CD14-positive monocyte (primary cell): ENCODE measurements around the gene OR51S1. TPM values are rescaled to one million over a fixed set of nuclear protein-coding genes. Genes with fewer than 3 reads are reported as not detected.

ENCODE experiments used
- DNase-seq, 3 donors: peaks; one replicate each; pipeline ENCODE4 v3.0.0-alpha.2; 2011 to 2022
- H2AFZ ChIP-seq: 2 replicates; pipeline ENCODE4 v1.6.0; 2012; ENCODE audit warnings: mild to moderate bottlenecking, low read depth, low read length, inconsistent platforms; ENCODE audit not compliant: insufficient read depth, poor library complexity, severe bottlenecking
- H3K27ac ChIP-seq, 2 donors: 1 replicate in 1 of 2; 2 replicates in 1 of 2; pipeline ENCODE4 v1.5.1; 2012 to 2013; ENCODE audit warnings: low read length in 2 of 2, control low read depth in 1 of 2, inconsistent platforms in 1 of 2, low read depth in 1 of 2, mild to moderate bottlenecking in 1 of 2
- H3K27me3 ChIP-seq, 2 donors: one replicate each; pipeline versions ENCODE4 v1.6.0 to v1.6.1; 2011 to 2013; ENCODE audit warnings: low read length in 2 of 2; ENCODE audit not compliant: control insufficient read depth in 2 of 2, insufficient read depth in 2 of 2
- H3K36me3 ChIP-seq, 2 donors: replicated peaks in 1 of 2; 1 replicate in 1 of 2; 2 replicates in 1 of 2; pipeline versions ENCODE4 v1.5.1 to v1.6.1; 2012 to 2013; ENCODE audit warnings: low read length in 2 of 2, control low read depth in 1 of 2, inconsistent platforms in 1 of 2, mild to moderate bottlenecking in 1 of 2; ENCODE audit not compliant: insufficient read depth in 2 of 2, control insufficient read depth in 1 of 2
- H3K4me1 ChIP-seq, 2 donors: 1 replicate in 1 of 2; 2 replicates in 1 of 2; pipeline versions ENCODE4 v1.5.1 to v1.6.1; 2012 to 2013; ENCODE audit warnings: low read length in 2 of 2, control low read depth in 1 of 2, inconsistent platforms in 1 of 2, mild to moderate bottlenecking in 1 of 2, moderate library complexity in 1 of 2; ENCODE audit not compliant: insufficient read depth in 2 of 2, control insufficient read depth in 1 of 2
- H3K4me2 ChIP-seq: replicated peaks from 2 replicates; pipeline ENCODE3; 2012; ENCODE audit warnings: low read length, moderate library complexity, mild to moderate bottlenecking; ENCODE audit not compliant: poor library complexity, severe bottlenecking; ENCODE audit errors: extremely low read depth
- H3K4me3 ChIP-seq, 3 experiments: fragments of 200-600 bp in 1 of 3; sonication (generic) in 1 of 3; replicated peaks in 1 of 3; 1 replicate in 2 of 3; 2 replicates in 1 of 3; pipeline ENCODE4 v1.5.1; 2011 to 2013; ENCODE audit warnings: low read length in 3 of 3, mild to moderate bottlenecking in 3 of 3, control low read depth in 2 of 3, low read depth in 2 of 3, inconsistent platforms in 1 of 3, moderate library complexity in 1 of 3
- H3K79me2 ChIP-seq: 2 replicates; pipeline ENCODE4 v1.6.0; 2012; ENCODE audit warnings: mild to moderate bottlenecking, control low read depth, inconsistent platforms, low read length, moderate library complexity; ENCODE audit not compliant: insufficient read depth
- H3K9ac ChIP-seq: 2 replicates; pipeline ENCODE4 v1.6.0; 2017; ENCODE audit warnings: low read length, mild to moderate bottlenecking; ENCODE audit not compliant: insufficient read depth, poor library complexity, severe bottlenecking
- H3K9me3 ChIP-seq, 2 donors: replicated peaks in 1 of 2; 1 replicate in 1 of 2; 2 replicates in 1 of 2; pipeline versions ENCODE4 v1.5.1 to v1.6.1; 2012 to 2013; ENCODE audit warnings: low read length in 2 of 2, control low read depth in 1 of 2; ENCODE audit not compliant: control insufficient read depth in 1 of 2, insufficient read depth in 1 of 2
- H4K20me1 ChIP-seq: 2 replicates; pipeline ENCODE4 v1.6.0; 2012; ENCODE audit warnings: mild to moderate bottlenecking, low read length, control low read depth, moderate library complexity; ENCODE audit not compliant: insufficient read depth
- H3K27ac Mint-ChIP-seq, 7 donors: one replicate each; pipeline ENCODE4 v1.8.0; 2020; ENCODE audit warnings: mild to moderate bottlenecking in 7 of 7, mixed read lengths in 7 of 7, moderate library complexity in 6 of 7, inconsistent platforms in 2 of 7
- H3K27me3 Mint-ChIP-seq, 3 donors: one replicate each; pipeline ENCODE4 v1.8.0; 2021 to 2022; ENCODE audit warnings: low read depth in 3 of 3, mild to moderate bottlenecking in 3 of 3, mixed read lengths in 3 of 3, moderate library complexity in 3 of 3, inconsistent platforms in 1 of 3
- H3K36me3 Mint-ChIP-seq, 2 donors: one replicate each; pipeline ENCODE4 v1.8.0; 2020; ENCODE audit warnings: mixed read lengths in 2 of 2, inconsistent platforms in 1 of 2, mild to moderate bottlenecking in 1 of 2
- H3K4me1 Mint-ChIP-seq: one replicate; pipeline ENCODE4 v1.8.0; 2020; ENCODE audit warnings: mild to moderate bottlenecking, mixed read lengths
- H3K4me3 Mint-ChIP-seq, 2 donors: one replicate each; pipeline ENCODE4 v1.8.0; 2020; ENCODE audit warnings: mild to moderate bottlenecking in 2 of 2, mixed read lengths in 2 of 2, moderate library complexity in 1 of 2
- H3K9me3 Mint-ChIP-seq, 7 donors: one replicate each; pipeline ENCODE4 v1.8.0; 2020 to 2022; ENCODE audit warnings: mixed read lengths in 7 of 7, mild to moderate bottlenecking in 6 of 7, moderate library complexity in 6 of 7, inconsistent platforms in 2 of 7
- WGBS: methylation state at CpG from one replicate; pipeline ENCODE4 v1.1.5; 2013; ENCODE audit warnings: missing lambda C conversion rate; ENCODE audit not compliant: insufficient coverage; 5-methylcytosine and 5-hydroxymethylcytosine counted together
- intact Hi-C, 2 donors: fragments of 100-400 bp; cut with micrococcal nuclease; formaldehyde crosslinking; loops; one replicate each; pipeline versions ENCODE4 v1.15.0 to v1.15.1; 2023
- polyA plus RNA-seq, 3 donors: library from polyadenylated mRNA; depleted of rRNA in 1 of 3; unstranded in 2 of 3; stranded (reverse) in 1 of 3; fragments of 300-500 nt in 2 of 3; fragments of >200 nt in 1 of 3; fragmentation: Illumina TruSeq in 2 of 3; gene quantifications; 1 replicate in 2 of 3; 2 replicates in 1 of 3; pipeline ENCODE4 v1.2.3, GENCODE V29; 2012 to 2021
- TF ChIP-seq, protein P1 (sequence below): fragments of 200-600 bp; IDR thresholded peaks from one replicate; pipeline ENCODE4 v1.8.0; 2022; ENCODE audit warnings: antibody characterized with exemption, mild to moderate bottlenecking

OR51S1 gene
- polyA plus RNA-seq, 3 donors, result not detected

DNA sequence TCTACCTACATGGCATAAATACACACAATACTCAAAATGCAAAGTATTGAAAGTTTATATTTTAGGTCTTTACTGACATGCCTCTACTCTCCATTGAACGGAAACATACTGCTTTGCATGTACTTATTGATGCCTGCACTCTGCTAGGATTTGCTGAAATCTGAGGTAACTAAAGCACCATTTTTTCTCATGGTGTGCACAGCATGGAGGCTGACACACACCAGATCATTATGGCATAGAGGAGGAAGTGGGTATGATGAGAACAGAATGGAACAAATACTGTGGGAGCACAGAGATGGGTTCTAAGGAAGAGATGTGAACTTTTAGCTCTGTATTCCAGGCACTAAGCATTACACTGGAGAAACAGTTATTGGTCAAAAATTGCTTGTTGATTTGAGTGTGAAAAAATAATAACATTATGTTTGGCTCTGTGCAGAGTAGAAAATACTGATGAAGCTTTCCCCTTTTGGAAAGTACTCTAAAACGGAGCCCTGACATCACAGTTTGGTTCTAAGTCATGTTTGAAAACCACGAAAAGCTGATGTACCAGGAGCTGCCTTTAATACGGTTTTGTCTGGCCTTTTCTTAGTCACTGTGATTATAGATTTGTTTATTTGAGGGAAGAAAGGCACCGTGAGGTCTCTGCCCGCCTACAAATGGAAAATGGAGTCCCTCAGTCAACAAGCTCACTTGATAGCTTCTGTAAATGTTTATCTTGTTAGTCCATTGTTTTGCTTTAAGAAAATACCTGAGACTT, 50.4 kb downstream of the OR51S1 start:
- no peak for DNase-seq
- H3K27ac ChIP-seq, result no peak overlapping the region
- H3K36me3 ChIP-seq, result no peaks in the 10 kb centered on the region
- no peak overlapping the region for H3K27ac Mint-ChIP-seq
- no peak overlapping the region for H3K9ac ChIP-seq
- no peak overlapping the region for H2AFZ ChIP-seq
- no peaks in the 10 kb centered on the region for H3K36me3 Mint-ChIP-seq
- no peaks in the 10 kb centered on the region for H3K9me3 ChIP-seq
- TF ChIP-seq, protein P1, sequence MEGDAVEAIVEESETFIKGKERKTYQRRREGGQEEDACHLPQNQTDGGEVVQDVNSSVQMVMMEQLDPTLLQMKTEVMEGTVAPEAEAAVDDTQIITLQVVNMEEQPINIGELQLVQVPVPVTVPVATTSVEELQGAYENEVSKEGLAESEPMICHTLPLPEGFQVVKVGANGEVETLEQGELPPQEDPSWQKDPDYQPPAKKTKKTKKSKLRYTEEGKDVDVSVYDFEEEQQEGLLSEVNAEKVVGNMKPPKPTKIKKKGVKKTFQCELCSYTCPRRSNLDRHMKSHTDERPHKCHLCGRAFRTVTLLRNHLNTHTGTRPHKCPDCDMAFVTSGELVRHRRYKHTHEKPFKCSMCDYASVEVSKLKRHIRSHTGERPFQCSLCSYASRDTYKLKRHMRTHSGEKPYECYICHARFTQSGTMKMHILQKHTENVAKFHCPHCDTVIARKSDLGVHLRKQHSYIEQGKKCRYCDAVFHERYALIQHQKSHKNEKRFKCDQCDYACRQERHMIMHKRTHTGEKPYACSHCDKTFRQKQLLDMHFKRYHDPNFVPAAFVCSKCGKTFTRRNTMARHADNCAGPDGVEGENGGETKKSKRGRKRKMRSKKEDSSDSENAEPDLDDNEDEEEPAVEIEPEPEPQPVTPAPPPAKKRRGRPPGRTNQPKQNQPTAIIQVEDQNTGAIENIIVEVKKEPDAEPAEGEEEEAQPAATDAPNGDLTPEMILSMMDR, result no peak
- WGBS, result 91% methylated on average over 4 of the region's 6 CpGs
- no peaks in the 10 kb centered on the region for H3K4me1 ChIP-seq
- H3K79me2 ChIP-seq, result no peaks in the 10 kb centered on the region
- H3K4me2 ChIP-seq, result no peak overlapping the region
- H3K9me3 Mint-ChIP-seq, result peaks cover 0 to 3% (median 0%) of the 10 kb centered on the region in 7 donors
- H3K27me3 Mint-ChIP-seq, result peaks cover 0 to 3% (median 3%) of the 10 kb centered on the region in 3 donors
- no peak overlapping the region for H3K4me3 ChIP-seq
- no peaks in the 10 kb centered on the region for H4K20me1 ChIP-seq
- intact Hi-C loops, result no loop called here
- H3K4me3 Mint-ChIP-seq, result no peak overlapping the region
- no peaks in the 10 kb centered on the region for H3K4me1 Mint-ChIP-seq
- H3K27me3 ChIP-seq, result no peaks in the 10 kb centered on the region

Other genes starting within 250 kb of the OR51S1 start
- 1 to 10 TPM; 2.2 to 4.9 (median 3.0) TPM for gene TRIM68, start 241.0 kb downstream of the OR51S1 start, polyA plus RNA-seq
- gene OR51D1, start 211.7 kb downstream of the OR51S1 start, polyA plus RNA-seq, result not detected
- gene OR51E1, start 205.2 kb downstream of the OR51S1 start, polyA plus RNA-seq, result not detected
- gene OR51E2, start 151.4 kb downstream of the OR51S1 start, polyA plus RNA-seq, result not detected
- not detected for gene MMP26, start 144.4 kb downstream of the OR51S1 start, polyA plus RNA-seq
- gene OR51F1, start 79.3 kb downstream of the OR51S1 start, polyA plus RNA-seq, result not detected
- not detected for gene OR52R1, start 44.8 kb downstream of the OR51S1 start, polyA plus RNA-seq
- gene OR51F2, start 27.9 kb downstream of the OR51S1 start, polyA plus RNA-seq, result not detected
- gene OR51T1, start 32.7 kb upstream of the OR51S1 start, polyA plus RNA-seq, result not detected
- gene OR51A7, start 54.6 kb upstream of the OR51S1 start, polyA plus RNA-seq, result not detected
- gene OR51G2, start 70.1 kb upstream of the OR51S1 start, polyA plus RNA-seq, result not detected
- not detected for gene OR51G1, start 75.1 kb upstream of the OR51S1 start, polyA plus RNA-seq
- not detected for gene OR51A4, start 98.4 kb upstream of the OR51S1 start, polyA plus RNA-seq
- gene OR51A2, start 106.5 kb upstream of the OR51S1 start, polyA plus RNA-seq, result not detected
- gene OR51L1, start 145.6 kb upstream of the OR51S1 start, polyA plus RNA-seq, result not detected
- not detected for gene OR52J3, start 197.3 kb upstream of the OR51S1 start, polyA plus RNA-seq
- not detected for gene OR52E2, start 210.4 kb upstream of the OR51S1 start, polyA plus RNA-seq
- gene OR52E1, start 220.4 kb upstream of the OR51S1 start, polyA plus RNA-seq, result not detected